GM19328 (cell line): Measurements from ENCODE around the gene GPC4.
"Not testable (repeated sequence)": the region's sequence is repeated elsewhere in the genome, so short reads cannot be mapped to it uniquely, and the experiment has no call there.

ENCODE experiments used
- ATAC-seq: cut with Tn5 transposase; IDR thresholded peaks from one replicate; pipeline ENCODE4 v1.9.1; 2021; ENCODE audit warnings: mild to moderate bottlenecking, moderate library complexity; ENCODE audit not compliant: unreplicated experiment

GPC4 gene

GRCh38 chrX:133307637-133308498 is 107.4 kb downstream of the GPC4 start:
- no peak for ATAC-seq

GRCh38 chrX:133307094-133307493 is 108.2 kb downstream of the GPC4 start:
- no peak for ATAC-seq

- ATAC-seq = no peak
Measured at GRCh38 chrX:133306316-133306715, 109.0 kb downstream of the GPC4 start.

- no peak for ATAC-seq
Measured at GRCh38 chrX:133305348-133305747, 109.9 kb downstream of the GPC4 start.

- ATAC-seq = no peak
Measured at GRCh38 chrX:133302775-133303445, 112.4 kb downstream of the GPC4 start.

- no peak for ATAC-seq
Measured at GRCh38 chrX:133300591-133300990, 114.7 kb downstream of the GPC4 start.

GRCh38 chrX:133297284-133297683 is 118.0 kb downstream of the GPC4 start:
- no peak for ATAC-seq

GRCh38 chrX:133294126-133294525 is 121.2 kb downstream of the GPC4 start:
- no peak for ATAC-seq

- no peak for ATAC-seq
Measured at GRCh38 chrX:133290076-133290475, 125.2 kb downstream of the GPC4 start.

GRCh38 chrX:133287860-133288259 is 127.4 kb downstream of the GPC4 start:
- no peak for ATAC-seq

GRCh38 chrX:133285341-133285740 is 129.9 kb downstream of the GPC4 start:
- ATAC-seq = no peak

- not testable (repeated sequence) for ATAC-seq
Measured at GRCh38 chrX:133279112-133279730, 136.1 kb downstream of the GPC4 start.

- no peak for ATAC-seq
Measured at GRCh38 chrX:133273180-133273579, 142.1 kb downstream of the GPC4 start.

GRCh38 chrX:133269168-133269567 is 146.1 kb downstream of the GPC4 start:
- no peak for ATAC-seq

GRCh38 chrX:133267621-133268020 is 147.7 kb downstream of the GPC4 start:
- ATAC-seq = no peak

- ATAC-seq = no peak
Measured at GRCh38 chrX:133265331-133265730, 150.0 kb downstream of the GPC4 start.

- no peak for ATAC-seq
Measured at GRCh38 chrX:133258481-133258880, 156.8 kb downstream of the GPC4 start.

GRCh38 chrX:133254666-133255065 is 160.6 kb downstream of the GPC4 start:
- no peak for ATAC-seq

GRCh38 chrX:133251204-133251603 is 164.1 kb downstream of the GPC4 start:
- ATAC-seq = no peak

- no peak for ATAC-seq
Measured at GRCh38 chrX:133250184-133251100, 164.8 kb downstream of the GPC4 start.
